Measurements from ENCODE around the gene IGSF21.

- TF ChIP-seq EZH2phosphoT487 (IDR thresholded peaks at IDR 0.05; ENCODE audit: low read depth, severe bottlenecking, unreplicated experiment) (no peak), CTCF (IDR thresholded peaks at IDR 0.05; ENCODE audit: poor library complexity) (no peak)
Measured at GRCh38 chr1:18166929-18167328, 59.3 kb downstream of the IGSF21 start.
